Cardiac muscle cell (in vitro differentiated cells and primary cell): ENCODE data around the gene ST7. TPM values are rescaled to one million over a fixed set of nuclear protein-coding genes. Genes with fewer than 3 reads are reported as not detected.

Source experiments
- DNase-seq, 2 donors: peaks; one replicate each; pipeline versions ENCODE4 v3.0.0 to v3.0.0-alpha.2; 2010 to 2017; ENCODE audit warnings: low read depth in 1 of 2, low spot score in 1 of 2
- H3K27ac ChIP-seq: fragments of 200-600 bp; sonication (generic); 2 replicates; pipeline ENCODE4 v1.5.1; 2016
- H3K27me3 ChIP-seq: fragments of 200-600 bp; sonication (generic); 2 replicates; pipeline ENCODE4 v1.6.0; 2016; ENCODE audit warnings: control low read depth
- H3K36me3 ChIP-seq: fragments of 200-600 bp; sonication (generic); 2 replicates; pipeline ENCODE4 v1.5.1; 2016; ENCODE audit warnings: control low read depth
- H3K4me1 ChIP-seq: fragments of 200-600 bp; sonication (generic); 2 replicates; pipeline ENCODE4 v1.8.1; 2017; ENCODE audit warnings: low read depth, mild to moderate bottlenecking, mixed run types
- H3K4me3 ChIP-seq: fragments of 200-600 bp; sonication (generic); 2 replicates; pipeline ENCODE4 v1.5.1; 2016; ENCODE audit warnings: mild to moderate bottlenecking
- H3K9me3 ChIP-seq: fragments of 200-600 bp; sonication (generic); 2 replicates; pipeline ENCODE4 v1.5.1; 2017; ENCODE audit warnings: low read depth, mild to moderate bottlenecking, control low read depth
- polyA plus RNA-seq: library from polyadenylated mRNA; unstranded; fragments of >200 nt; fragmentation: Nextera tagmentation; extraction: Ambion mirVana; gene quantifications from 2 replicates; pipeline ENCODE4 v1.2.1, GENCODE V29; 2016
- total RNA-seq: library from RNA; depleted of rRNA; stranded (reverse); fragments of >200 nt; gene quantifications from 2 replicates; pipeline ENCODE4 v1.2.3, GENCODE V29; 2016
- TF ChIP-seq, protein P1 (sequence below): IDR thresholded peaks from 2 replicates; pipeline ENCODE4 v1.5.1; 2012; ENCODE audit warnings: low read depth, mild to moderate bottlenecking, low read length

ST7 gene
- total and polyA plus RNA-seq, 2 experiments from 2014 or later, result 83.5 to 96.7 TPM

DNA sequence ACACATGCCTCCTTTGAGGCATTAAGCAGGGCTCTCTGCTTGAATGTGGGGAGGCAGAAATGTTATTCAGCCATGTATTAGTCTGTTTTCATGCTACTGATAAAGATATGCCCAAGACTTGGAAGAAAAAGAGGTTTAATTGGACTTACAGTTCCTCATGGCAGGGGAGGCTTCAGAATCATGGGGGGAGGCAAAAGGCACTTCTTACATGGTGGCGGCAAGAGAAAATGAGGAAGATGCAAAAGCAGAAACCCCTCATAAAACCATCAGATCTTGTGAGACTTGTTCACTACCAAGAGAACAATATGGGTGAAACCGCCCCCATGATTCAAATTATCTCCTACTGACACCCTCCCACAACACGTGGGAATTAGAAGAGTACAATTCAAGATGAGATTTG lies 37.9 kb downstream of the ST7 start:
- no peaks in the 10 kb centered on the region for H3K4me1 ChIP-seq
- no peaks in the 10 kb centered on the region for H3K27me3 ChIP-seq
- no peak overlapping the region for H3K27ac ChIP-seq
- H3K4me3 ChIP-seq, result no peak overlapping the region
- TF ChIP-seq, protein P1, sequence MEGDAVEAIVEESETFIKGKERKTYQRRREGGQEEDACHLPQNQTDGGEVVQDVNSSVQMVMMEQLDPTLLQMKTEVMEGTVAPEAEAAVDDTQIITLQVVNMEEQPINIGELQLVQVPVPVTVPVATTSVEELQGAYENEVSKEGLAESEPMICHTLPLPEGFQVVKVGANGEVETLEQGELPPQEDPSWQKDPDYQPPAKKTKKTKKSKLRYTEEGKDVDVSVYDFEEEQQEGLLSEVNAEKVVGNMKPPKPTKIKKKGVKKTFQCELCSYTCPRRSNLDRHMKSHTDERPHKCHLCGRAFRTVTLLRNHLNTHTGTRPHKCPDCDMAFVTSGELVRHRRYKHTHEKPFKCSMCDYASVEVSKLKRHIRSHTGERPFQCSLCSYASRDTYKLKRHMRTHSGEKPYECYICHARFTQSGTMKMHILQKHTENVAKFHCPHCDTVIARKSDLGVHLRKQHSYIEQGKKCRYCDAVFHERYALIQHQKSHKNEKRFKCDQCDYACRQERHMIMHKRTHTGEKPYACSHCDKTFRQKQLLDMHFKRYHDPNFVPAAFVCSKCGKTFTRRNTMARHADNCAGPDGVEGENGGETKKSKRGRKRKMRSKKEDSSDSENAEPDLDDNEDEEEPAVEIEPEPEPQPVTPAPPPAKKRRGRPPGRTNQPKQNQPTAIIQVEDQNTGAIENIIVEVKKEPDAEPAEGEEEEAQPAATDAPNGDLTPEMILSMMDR, result no peak
- DNase-seq, result no peak
- H3K9me3 ChIP-seq, result no peaks in the 10 kb centered on the region
- no peaks in the 10 kb centered on the region for H3K36me3 ChIP-seq

DNA sequence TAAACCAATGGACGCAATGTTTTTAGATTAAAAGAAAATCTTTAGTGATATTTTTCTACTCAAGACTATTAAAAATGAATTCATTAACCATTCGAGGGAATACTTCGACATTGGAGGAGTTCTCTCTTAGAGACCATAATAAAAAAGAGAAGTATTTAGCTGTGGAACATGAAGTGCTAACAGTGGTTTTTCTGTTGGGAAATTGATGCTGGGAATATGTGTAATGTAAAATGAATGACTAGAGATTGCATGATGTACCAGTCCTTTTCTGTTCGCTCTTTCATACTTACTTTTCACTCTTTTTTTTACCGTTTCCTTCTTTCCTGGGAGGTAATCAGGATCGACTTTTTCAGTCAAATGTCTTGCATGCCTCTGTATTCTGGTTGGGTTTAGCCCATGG lies 41.3 kb downstream of the ST7 start:
- no peaks in the 10 kb centered on the region for H3K36me3 ChIP-seq
- no peaks in the 10 kb centered on the region for H3K9me3 ChIP-seq
- no peaks in the 10 kb centered on the region for H3K4me1 ChIP-seq
- H3K4me3 ChIP-seq, result no peak overlapping the region
- no peaks in the 10 kb centered on the region for H3K27me3 ChIP-seq
- no peak for DNase-seq
- TF ChIP-seq, protein P1, result no peak
- no peak overlapping the region for H3K27ac ChIP-seq

DNA sequence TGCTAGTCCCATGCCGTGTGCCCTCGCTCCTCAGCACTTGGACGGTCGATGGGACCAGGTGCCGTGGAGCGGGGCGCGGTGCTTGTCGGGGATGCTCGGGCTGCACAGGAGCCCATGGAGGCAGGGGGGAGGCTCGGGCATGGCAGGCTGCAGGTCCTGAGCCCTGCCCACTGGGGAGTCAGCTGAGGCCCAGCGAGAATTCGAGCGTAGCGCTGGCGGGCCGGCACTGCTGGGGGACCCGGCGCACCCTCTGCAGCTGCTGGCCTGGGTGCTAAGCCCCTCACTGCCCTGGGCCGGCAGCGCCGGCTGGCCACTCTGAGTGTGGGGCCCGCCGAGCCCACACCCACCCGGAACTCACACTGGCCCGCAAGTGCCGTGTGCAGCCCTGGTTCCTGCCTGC lies 44.7 kb downstream of the ST7 start:
- no peaks in the 10 kb centered on the region for H3K9me3 ChIP-seq
- no peak overlapping the region for H3K27ac ChIP-seq
- no peak for DNase-seq
- H3K36me3 ChIP-seq, result no peaks in the 10 kb centered on the region
- no peak overlapping the region for H3K4me3 ChIP-seq
- peaks cover 6% of the 10 kb centered on the region for H3K4me1 ChIP-seq
- H3K27me3 ChIP-seq, result no peaks in the 10 kb centered on the region
- TF ChIP-seq, protein P1, result no peak

DNA sequence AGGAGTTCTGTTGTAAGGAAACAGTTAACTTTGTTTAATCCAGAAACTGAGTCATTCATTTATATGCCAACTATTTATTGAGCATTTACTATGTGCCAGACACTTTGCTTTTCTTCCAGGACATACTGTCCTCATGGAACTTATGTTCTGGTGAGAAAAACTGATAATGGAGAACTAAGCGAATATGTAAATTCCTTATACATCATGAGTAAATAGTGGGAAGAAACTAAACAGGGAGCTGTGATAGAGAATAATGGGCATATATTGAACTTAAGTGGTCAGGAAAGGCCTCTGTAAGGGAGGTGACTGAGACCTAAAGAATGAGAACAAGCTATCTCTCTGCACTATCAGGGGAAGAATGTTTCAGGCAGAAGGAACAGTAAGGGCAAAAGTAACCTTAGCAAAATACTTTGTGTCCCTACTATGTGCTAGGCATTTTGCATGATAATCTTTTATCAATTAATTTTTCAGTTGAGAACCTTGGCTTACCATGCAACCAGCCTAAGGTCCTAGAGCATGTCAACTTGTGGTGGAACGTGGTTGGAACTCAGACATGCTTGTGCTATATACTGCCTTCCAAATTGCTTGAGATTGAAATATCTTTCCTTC lies 45.4 kb downstream of the ST7 start:
- TF ChIP-seq, protein P1, result no peak
- Histone ChIP-seq H3K4me1 (peaks cover 6% of the 10 kb centered on the region), H3K9me3 (no peaks in the 10 kb centered on the region), H3K4me3 (no peak overlapping the region), H3K36me3 (no peaks in the 10 kb centered on the region), H3K27me3 (no peaks in the 10 kb centered on the region), H3K27ac (no peak overlapping the region)
- no peak for DNase-seq

DNA sequence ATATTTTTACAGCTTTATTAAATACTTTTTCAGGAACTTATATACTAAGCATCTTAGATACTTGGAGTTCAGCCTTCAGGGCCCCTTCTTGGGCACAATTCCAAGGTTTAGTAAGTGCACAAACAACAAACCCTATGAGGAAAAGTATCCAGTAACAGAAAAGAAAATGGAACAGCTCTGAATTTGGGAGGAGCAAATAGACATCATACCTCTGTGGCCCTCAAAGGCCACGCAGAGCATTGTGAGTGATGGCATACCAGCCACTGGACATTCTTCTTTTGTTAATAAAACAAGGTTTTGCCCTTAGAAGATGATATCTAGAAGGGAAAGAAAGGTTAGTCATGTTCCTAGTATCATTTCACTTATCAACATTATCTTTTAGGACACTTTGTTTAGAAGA lies 46.0 kb downstream of the ST7 start:
- peak in 1 of 2 donors; percentile 46 for DNase-seq
- peaks cover 6% of the 10 kb centered on the region for H3K4me1 ChIP-seq
- TF ChIP-seq, protein P1, result no peak
- no peak overlapping the region for H3K4me3 ChIP-seq
- no peak overlapping the region for H3K27ac ChIP-seq
- H3K9me3 ChIP-seq, result no peaks in the 10 kb centered on the region
- H3K36me3 ChIP-seq, result no peaks in the 10 kb centered on the region
- H3K27me3 ChIP-seq, result no peaks in the 10 kb centered on the region
